GM21576 (cell line): Measurements from ENCODE around the gene PCGF3.
A peak's percentile ranks its signal among the peaks of the same experiment; 100 is the strongest.

Experiments used
- ATAC-seq: cut with Tn5 transposase; IDR thresholded peaks from one replicate; pipeline ENCODE4 v1.9.1; 2021; ENCODE audit warnings: mild to moderate bottlenecking, moderate library complexity; ENCODE audit not compliant: unreplicated experiment

PCGF3 gene

GRCh38 chr4:705278-706082 is at the start of gene PCGF3:
PCGF3 (plus strand) TSS chr4:705832; CDS start chr4:733681, 27,849 bp downstream.
- ATAC-seq: peak; percentile 92

DNA sequence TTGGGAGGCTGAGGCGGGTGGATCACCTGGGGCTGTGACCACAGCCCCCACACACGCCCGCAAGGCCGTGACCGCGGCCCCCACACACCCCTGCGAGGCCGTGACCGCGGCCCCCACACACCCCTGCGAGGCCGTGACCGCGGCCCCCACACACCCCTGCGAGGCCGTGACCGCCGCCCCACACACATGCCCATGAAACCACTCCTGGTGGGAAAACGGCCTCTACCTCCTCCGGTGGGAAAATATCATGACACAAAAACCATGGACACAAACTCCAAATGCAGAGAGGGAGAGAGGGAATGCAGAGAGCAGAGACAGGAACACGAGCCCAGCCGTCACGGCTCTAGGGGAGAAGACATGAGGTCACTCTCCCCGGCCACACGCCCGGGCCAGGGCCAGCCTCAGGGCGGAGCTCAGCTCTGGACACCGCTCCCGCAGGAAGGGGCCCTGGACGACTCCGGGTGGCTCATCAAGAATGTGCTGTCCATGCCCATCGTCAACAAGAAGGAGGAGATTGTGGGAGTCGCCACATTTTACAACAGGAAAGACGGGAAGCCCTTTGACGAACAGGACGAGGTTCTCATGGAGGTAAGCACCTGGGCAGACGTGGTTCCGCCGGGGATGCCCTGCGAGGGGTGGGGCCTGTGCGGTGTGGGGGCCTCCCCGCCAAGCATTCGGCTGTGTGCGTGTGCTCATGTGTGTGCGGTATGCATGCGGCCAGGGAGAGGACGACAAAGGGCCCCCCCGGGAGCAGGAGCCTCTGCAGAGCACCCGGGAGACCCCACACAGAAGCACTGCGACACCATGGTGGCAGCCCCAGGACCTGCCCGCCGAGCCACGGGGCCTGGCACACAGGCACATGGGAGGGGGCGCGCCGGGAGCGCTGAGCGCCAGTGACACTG is 48.9 kb upstream of the PCGF3 start:
- ATAC-seq: no peak

- no peak for ATAC-seq
Measured at GRCh38 chr4:657338-657833, 48.2 kb upstream of the PCGF3 start.

DNA sequence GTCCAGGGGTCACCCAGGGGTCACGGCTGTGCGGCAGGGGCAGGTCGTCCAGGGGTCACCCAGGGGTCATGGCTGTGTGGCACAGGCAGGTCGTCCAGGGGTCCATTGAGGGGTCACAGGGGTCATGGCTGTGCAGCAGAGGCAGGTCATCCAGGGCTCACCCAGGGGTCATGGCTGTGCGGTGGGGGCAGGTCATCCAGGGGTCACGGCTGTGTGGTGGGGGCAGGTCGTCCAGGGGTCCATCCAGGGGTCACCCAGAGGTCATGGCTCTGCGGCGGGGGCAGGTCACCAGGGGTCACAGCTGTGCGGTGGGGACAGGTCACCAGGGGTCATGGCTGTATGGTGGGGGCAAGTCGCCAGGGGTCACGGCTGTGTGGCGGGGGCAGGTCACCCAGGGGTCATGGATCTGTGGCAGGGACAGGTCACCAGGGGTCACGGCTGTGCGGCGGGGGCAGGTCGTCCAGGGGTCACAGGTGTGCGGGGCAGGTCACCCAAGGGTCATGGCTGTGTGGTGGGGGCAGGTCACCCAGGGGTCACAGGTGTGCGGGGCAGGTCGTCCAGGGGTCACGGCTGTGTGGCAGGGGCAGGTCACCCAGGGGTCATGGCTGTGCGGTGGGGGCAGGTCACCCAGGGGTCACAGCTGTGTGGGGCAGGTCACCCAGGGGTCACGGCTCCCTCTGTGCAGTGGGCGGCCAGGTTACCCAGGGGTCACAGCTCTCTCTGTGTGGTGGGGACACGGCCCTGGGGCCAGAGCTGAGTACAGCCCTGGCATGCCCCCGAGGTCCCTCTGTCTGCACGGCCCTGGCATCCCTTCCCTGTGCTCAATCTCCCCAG is 47.6 kb upstream of the PCGF3 start:
- ATAC-seq: no peak

GRCh38 chr4:658681-659667 is 46.7 kb upstream of the PCGF3 start:
- no peak for ATAC-seq

DNA sequence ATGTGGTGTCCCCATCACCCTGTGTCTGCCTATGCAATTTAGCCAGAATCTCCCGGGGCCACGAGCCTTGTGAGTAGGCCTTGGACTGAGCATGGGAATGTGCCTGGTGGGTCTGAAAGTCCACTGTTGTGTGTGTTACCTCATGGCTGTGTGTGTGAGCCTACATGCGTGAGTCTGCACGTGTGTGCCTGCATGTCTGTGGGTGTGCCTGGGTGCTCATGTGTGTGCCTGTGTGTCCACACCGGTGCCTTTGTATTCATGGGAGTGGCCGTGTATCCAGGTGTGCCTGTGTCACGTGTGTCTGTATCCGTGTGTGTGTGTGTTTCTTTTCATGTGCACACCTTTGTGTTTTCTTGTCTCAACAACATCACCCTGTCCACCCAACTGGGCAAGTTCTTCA is 45.8 kb upstream of the PCGF3 start:
- no peak for ATAC-seq

DNA sequence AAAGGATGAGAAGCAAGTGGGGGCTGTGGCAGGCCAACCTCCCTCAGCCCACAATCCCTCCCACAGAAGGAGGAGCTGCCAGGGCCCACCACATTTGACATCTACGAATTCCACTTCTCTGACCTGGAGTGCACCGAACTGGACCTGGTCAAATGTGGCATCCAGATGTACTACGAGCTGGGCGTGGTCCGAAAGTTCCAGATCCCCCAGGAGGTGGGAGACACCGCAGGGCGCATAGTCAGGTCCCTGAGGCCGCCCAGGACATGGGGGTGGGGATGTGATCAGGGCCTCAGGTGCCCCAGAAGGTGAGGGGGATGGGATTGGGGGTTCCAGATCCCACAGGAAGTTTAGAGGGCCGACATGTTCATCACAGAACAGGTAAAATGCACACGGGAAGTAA is 45.2 kb upstream of the PCGF3 start:
- no peak for ATAC-seq

- ATAC-seq: no peak
Measured at GRCh38 chr4:661231-661630, 44.4 kb upstream of the PCGF3 start.

- no peak for ATAC-seq
Measured at GRCh38 chr4:661881-662761, 43.5 kb upstream of the PCGF3 start.

- ATAC-seq: no peak
Measured at GRCh38 chr4:663046-663437, 42.6 kb upstream of the PCGF3 start.

DNA sequence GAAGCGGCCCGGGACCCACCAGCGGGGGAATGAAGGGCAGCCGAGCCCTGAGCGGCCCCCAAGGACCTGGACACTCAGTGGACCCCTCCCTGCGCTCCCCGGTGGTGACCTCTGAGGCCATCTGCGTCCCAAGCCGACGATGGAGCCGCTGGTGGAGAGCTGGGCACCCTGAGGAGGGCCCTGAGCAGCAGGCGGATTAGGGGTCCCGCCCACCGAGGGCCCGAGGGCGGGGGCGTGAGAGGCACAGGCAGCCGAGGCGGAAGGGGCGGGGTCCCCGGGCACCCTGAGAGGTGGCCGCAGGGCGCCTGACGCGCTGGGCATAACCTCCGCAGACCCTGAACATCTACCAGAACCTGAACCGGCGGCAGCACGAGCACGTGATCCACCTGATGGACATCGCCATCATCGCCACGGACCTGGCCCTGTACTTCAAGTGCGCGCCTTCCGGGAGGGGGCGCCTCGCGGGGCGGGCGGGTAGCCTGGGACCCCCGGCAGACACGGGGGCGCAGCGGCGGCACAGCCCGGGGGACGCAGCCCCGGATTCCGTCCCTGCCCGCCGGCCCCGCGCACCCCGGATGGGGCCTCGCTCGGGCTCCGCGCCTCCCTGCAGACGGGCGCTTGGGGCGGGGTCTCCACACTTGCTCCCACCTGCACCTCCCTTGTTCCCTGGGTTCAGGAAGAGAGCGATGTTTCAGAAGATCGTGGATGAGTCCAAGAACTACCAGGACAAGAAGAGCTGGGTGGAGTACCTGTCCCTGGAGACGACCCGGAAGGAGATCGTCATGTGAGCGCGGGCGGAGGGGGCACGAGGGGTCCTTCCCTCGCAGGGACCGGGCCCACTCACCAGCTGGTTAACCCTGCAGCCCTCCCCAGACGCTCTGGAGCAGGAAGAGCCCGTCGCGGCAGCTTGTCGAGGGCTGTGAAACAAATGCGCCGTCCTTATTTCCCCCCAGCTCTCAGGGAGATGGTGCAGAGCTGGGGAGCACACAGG is 41.9 kb upstream of the PCGF3 start:
- ATAC-seq: peak; percentile 74

GRCh38 chr4:664713-665231 is 40.9 kb upstream of the PCGF3 start:
- ATAC-seq: no peak

- no peak for ATAC-seq
Measured at GRCh38 chr4:665381-665750, 40.3 kb upstream of the PCGF3 start.

GRCh38 chr4:665751-666435 is 39.7 kb upstream of the PCGF3 start:
- ATAC-seq: no peak

- no peak for ATAC-seq
Measured at GRCh38 chr4:666436-666810, 39.2 kb upstream of the PCGF3 start.

- ATAC-seq: no peak
Measured at GRCh38 chr4:666822-667544, 38.6 kb upstream of the PCGF3 start.
